ENCODE measurements around the gene SRCAP.

Gene SRCAP

GRCh38 chr16:30737794-30738648, 39.0 kb downstream of the SRCAP start:
- no peak for DNase-seq

- no peak for DNase-seq
Observed at GRCh38 chr16:30738984-30739951, 40.3 kb downstream of the SRCAP start.

- peak; percentile 75 for DNase-seq
Observed at GRCh38 chr16:30740364-30741251, 41.6 kb downstream of the SRCAP start.

DNA sequence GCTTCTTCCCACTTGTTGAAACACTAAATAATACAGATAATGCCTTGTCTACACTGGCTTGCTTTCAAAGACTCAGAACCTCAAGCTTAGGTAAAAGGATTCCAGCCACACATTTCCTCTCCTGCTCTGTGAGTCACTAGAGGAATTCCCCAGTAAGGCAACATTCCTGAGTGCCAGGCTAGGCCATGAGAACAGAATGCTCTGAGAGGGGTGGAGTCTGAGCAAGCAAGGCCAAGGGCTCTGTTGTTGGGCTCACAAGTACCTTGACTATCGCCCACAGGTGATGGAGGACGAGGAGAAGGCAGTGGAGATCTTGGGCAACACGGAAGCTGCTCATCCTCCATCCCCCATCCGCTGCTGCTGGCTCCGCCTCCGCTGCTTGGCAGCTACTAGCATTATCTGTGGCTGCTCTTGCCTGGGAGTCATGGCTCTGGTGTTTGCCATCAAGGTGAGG, 42.5 kb downstream of the SRCAP start:
- peak; percentile 76 for DNase-seq

DNA sequence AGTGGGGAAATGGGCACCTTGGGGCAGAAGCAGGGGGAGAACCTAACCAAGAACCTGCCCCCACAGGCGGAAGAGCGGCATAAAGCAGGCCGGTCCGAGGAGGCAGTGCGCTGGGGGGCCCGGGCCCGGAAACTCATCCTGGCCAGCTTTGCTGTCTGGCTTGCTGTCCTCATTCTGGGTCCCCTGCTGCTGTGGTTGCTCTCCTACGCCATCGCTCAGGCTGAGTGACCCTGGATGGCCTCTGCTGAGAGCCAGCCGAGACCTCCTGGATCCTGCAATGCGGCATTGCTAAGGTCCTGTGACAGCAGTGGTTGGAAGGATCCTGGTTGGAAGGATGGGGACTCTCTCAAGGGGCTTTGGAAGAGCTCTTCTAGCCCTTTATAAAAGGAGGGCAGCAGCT, 44.7 kb downstream of the SRCAP start:
- DNase-seq, result no peak

GRCh38 chr16:30744183-30744582, 45.2 kb downstream of the SRCAP start:
- no peak for DNase-seq

- no peak for DNase-seq
Observed at GRCh38 chr16:30745082-30745481, 46.1 kb downstream of the SRCAP start.

GRCh38 chr16:30746638-30747175, 47.7 kb downstream of the SRCAP start:
- DNase-seq, result no peak

- DNase-seq, result peak; percentile 31
Observed at GRCh38 chr16:30747331-30747730, 48.4 kb downstream of the SRCAP start.

DNA sequence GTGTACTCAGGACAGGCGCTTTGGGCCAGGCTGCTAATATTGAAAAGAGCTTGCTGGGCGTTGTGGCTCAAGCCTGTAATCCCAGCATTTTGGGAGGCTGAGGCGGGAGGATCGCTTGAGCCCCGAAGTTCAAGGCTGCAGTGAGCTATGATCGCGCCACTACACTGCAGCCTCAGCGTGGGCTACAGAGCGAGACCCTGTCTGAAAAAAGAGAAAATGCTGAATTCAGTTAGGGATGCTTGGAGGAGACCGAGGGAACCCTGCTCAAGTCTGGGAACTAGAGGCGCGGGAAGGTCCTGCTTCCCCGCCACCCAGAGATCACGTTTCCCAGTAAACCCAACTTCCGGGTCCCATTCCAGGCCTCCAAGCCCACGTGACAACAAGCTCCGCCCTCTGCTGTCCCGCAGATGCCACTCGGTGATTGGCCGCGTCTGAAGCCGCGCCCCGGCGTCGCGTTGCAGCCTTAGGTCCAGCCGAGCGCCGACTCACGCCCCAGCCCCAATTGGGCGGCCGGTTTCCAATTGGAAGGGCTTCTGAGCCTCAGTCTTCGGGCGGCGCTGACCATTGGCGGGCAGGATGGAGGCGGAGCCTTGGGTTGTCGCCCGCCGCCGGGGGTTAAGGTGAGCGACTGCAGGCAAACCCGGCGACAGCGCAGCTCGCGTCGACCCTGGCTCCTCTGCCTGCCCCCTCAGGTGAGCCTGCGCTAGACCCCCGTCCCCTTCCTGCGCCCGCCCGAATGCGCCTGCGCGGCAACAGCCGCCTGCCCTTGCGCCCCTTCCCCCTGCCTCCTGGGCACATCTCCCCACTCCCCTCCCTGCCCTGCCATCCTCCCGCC, 49.0 kb downstream of the SRCAP start, which contains the start of gene PHKG2:
Gene PHKG2 (plus strand): TSS at position 627 of the 835 bp plus-strand sequence. CDS start 396 bp downstream, outside the sequence.
- DNase-seq, result peak; percentile 99

- DNase-seq, result peak; percentile 32
Observed at GRCh38 chr16:30748634-30749445, 49.9 kb downstream of the SRCAP start.

DNA sequence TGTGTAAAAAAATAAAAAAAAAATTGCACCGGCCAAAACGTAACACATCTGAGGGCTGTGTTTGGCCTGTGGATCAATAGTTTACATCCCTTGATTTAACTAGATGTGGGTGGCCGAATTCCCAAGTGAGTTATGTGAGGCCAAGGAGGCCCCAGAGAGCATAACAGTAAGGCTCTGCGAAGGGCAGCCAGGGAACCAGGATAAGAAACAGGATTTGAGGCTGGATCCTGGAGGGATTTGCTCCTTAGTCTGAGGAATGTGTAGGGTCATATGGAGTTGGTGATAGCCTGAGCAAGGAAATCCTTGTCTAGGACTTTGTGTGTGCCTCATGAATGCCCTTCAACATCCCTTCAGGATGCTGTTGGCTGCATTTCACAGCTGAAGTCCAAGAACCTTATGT, 51.2 kb downstream of the SRCAP start:
- no peak for DNase-seq

GRCh38 chr16:30750876-30751465, 52.0 kb downstream of the SRCAP start:
- DNase-seq, result no peak

GRCh38 chr16:30753596-30753995, 54.6 kb downstream of the SRCAP start:
- DNase-seq, result no peak

DNA sequence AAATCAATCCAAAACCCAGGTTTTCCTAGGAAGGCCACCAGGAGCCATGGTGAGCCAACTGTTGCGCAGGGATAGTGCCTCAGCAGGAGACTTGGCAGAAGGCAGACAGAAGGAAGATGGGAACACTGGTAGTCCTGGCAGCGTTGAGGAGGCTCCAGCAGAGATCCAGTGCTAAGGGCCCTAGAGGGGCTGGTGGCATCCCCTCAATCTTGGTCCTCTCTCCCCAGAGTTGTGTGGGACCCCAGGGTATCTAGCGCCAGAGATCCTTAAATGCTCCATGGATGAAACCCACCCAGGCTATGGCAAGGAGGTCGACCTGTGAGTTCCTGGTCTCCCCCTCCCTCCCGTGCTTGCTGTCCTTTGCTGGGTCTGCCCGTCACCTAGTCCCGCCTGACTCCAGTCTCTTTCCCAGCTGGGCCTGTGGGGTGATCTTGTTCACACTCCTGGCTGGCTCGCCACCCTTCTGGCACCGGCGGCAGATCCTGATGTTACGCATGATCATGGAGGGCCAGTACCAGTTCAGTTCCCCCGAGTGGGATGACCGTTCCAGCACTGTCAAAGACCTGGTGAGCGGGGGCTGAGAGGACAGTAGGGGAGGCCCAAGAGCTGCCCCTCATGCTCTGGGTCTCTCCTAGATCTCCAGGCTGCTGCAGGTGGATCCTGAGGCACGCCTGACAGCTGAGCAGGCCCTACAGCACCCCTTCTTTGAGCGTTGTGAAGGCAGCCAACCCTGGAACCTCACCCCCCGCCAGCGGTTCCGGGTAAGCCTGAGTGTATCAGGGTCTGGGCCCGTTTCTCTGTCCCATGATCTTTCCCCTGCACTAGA, 57.2 kb downstream of the SRCAP start:
- DNase-seq, result no peak

- DNase-seq, result no peak
Observed at GRCh38 chr16:30756781-30757100, 57.8 kb downstream of the SRCAP start.

GRCh38 chr16:30757316-30757715, 58.3 kb downstream of the SRCAP start:
- DNase-seq, result no peak

- no peak for DNase-seq
Observed at GRCh38 chr16:30758988-30759491, 60.1 kb downstream of the SRCAP start.
